ENCODE results near the gene CDC42. TPM values are rescaled to one million over a fixed set of nuclear protein-coding genes. Genes with fewer than 3 reads are reported as not detected.
A peak's percentile ranks its signal among the peaks of the same experiment; 100 is the strongest.
"Not testable (repeated sequence)": the region's sequence is repeated elsewhere in the genome, so short reads cannot be mapped to it uniquely, and the experiment has no call there.

Gene CDC42
- total RNA-seq, 1 donor from 2014 or later = 366 TPM

- H3K9ac ChIP-seq (ENCODE audit: low read length); H3K36me3 ChIP-seq (ENCODE audit: insufficient read depth, low read length); H3K79me2 ChIP-seq (ENCODE audit: insufficient read depth, low read length); H4K20me1 ChIP-seq (ENCODE audit: insufficient read depth, low read length); H3K36me3 Mint-ChIP-seq (ENCODE audit: low read depth, unreplicated experiment); H3K9me3 ChIP-seq (ENCODE audit: insufficient read depth, low read depth, low read length); H3K4me3 Mint-ChIP-seq (ENCODE audit: unreplicated experiment); DNase-seq (ENCODE audit: low read depth); H3K4me1 Mint-ChIP-seq (ENCODE audit: low read depth, unreplicated experiment); FAIRE-seq; H3K27me3 Mint-ChIP-seq (ENCODE audit: low read depth, unreplicated experiment); H3K27ac Mint-ChIP-seq (ENCODE audit: unreplicated experiment); H3K4me3 ChIP-seq (ENCODE audit: insufficient read depth, low read depth, low read length); H3K27me3 ChIP-seq (ENCODE audit: insufficient read depth, low read length); H2AFZ ChIP-seq (ENCODE audit: low read depth, low read length); H3K27ac ChIP-seq (ENCODE audit: low read depth, low read length); H3K4me2 ChIP-seq (ENCODE audit: low read length); H3K9me3 Mint-ChIP-seq (ENCODE audit: unreplicated experiment): not testable (repeated sequence)
- peaks cover 13% of the 10 kb centered on the region for H3K4me1 ChIP-seq (ENCODE audit: insufficient read depth, low read length)
Measured at GRCh38 chr1:22014575-22015206, 37.8 kb upstream of the CDC42 start.

DNA sequence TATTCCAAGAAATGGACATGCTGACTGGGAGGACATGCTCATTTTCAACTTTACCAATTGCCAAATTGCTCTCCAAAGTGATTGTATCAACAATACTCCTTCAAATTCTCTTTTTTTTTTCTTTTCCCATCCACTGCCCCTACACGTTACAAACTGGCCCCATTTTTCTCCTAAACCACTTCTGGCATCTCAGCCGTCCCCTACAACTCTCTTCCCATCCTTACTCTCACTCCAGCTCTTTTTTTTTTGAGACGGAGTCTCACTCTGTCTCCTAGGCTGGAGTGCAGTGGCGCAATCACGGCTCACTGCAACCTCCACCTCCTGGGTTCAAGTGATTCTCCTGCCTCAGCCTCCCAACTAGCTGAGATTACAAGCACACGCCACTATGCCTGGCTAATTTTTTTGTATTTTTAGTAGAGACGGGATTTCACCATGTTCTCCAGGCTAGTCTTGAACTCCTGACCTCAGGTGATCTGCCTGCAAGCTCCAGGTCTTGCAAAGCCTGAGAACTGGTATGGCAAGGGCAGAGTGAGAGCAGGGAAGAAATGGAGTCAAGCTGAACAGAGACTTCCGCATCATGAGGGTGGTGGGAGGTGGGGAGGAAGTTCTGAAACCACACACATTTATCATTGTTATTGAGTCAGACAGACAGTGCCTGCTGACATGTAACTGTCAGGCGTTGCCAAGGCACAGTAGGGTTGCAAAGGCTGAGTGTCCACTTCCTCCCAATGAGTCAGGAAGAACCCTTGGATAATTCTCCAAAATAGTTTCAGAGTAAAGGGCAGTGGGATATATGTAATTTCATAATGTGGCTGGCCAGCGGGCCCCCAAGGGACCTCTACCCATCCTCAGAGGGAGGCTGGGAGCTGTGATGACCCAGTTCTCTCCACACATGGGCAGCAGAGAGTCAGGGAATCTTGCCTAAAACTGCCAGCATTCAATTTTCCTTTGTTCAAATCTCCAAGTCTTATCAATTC, 33.6 kb upstream of the CDC42 start:
- Histone ChIP-seq H3K79me2 (ENCODE audit: insufficient read depth, low read length) (no peaks in the 10 kb centered on the region), H3K27ac (ENCODE audit: low read depth, low read length) (peak overlapping the region; percentile 39), H3K36me3 (ENCODE audit: insufficient read depth, low read length) (no peaks in the 10 kb centered on the region), H3K9me3 (ENCODE audit: insufficient read depth, low read depth, low read length) (no peaks in the 10 kb centered on the region), H2AFZ (ENCODE audit: low read depth, low read length) (no peak overlapping the region), H4K20me1 (ENCODE audit: insufficient read depth, low read length) (no peaks in the 10 kb centered on the region), H3K4me2 (ENCODE audit: low read length) (peak overlapping the region; percentile 58), H3K9ac (ENCODE audit: low read length) (peak overlapping the region; percentile 28), H3K4me1 (ENCODE audit: insufficient read depth, low read length) (peaks cover 15% of the 10 kb centered on the region), H3K27me3 (ENCODE audit: insufficient read depth, low read length) (no peaks in the 10 kb centered on the region), H3K4me3 (ENCODE audit: insufficient read depth, low read depth, low read length) (no peak overlapping the region)
- Mint-ChIP-seq H3K9me3 (ENCODE audit: unreplicated experiment) (no peaks in the 10 kb centered on the region), H3K27ac (ENCODE audit: unreplicated experiment) (peak overlapping the region; percentile 92), H3K36me3 (ENCODE audit: low read depth, unreplicated experiment) (peaks cover 2% of the 10 kb centered on the region), H3K4me3 (ENCODE audit: unreplicated experiment) (peak overlapping the region; percentile 55), H3K4me1 (ENCODE audit: low read depth, unreplicated experiment) (peaks cover 8% of the 10 kb centered on the region), H3K27me3 (ENCODE audit: low read depth, unreplicated experiment) (no peaks in the 10 kb centered on the region)
- FAIRE-seq (no peak), DNase-seq (ENCODE audit: low read depth) (peak; percentile 85)
- TF ChIP-seq EZH2 (IDR thresholded peaks at IDR 0.05; ENCODE audit: insufficient read depth, low read length) = no peak
- TF ChIP-seq, protein P1, sequence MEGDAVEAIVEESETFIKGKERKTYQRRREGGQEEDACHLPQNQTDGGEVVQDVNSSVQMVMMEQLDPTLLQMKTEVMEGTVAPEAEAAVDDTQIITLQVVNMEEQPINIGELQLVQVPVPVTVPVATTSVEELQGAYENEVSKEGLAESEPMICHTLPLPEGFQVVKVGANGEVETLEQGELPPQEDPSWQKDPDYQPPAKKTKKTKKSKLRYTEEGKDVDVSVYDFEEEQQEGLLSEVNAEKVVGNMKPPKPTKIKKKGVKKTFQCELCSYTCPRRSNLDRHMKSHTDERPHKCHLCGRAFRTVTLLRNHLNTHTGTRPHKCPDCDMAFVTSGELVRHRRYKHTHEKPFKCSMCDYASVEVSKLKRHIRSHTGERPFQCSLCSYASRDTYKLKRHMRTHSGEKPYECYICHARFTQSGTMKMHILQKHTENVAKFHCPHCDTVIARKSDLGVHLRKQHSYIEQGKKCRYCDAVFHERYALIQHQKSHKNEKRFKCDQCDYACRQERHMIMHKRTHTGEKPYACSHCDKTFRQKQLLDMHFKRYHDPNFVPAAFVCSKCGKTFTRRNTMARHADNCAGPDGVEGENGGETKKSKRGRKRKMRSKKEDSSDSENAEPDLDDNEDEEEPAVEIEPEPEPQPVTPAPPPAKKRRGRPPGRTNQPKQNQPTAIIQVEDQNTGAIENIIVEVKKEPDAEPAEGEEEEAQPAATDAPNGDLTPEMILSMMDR (IDR thresholded peaks at IDR 0.05; ENCODE audit: insufficient read depth, low read depth, low read length) = peak; percentile 37

GRCh38 chr1:22021061-22021460, 31.4 kb upstream of the CDC42 start:
- Mint-ChIP-seq H3K27me3 (ENCODE audit: low read depth, unreplicated experiment) (no peaks in the 10 kb centered on the region), H3K9me3 (ENCODE audit: unreplicated experiment) (no peaks in the 10 kb centered on the region), H3K4me1 (ENCODE audit: low read depth, unreplicated experiment) (peaks cover 8% of the 10 kb centered on the region), H3K27ac (ENCODE audit: unreplicated experiment) (no peak overlapping the region), H3K36me3 (ENCODE audit: low read depth, unreplicated experiment) (peaks cover 2% of the 10 kb centered on the region), H3K4me3 (ENCODE audit: unreplicated experiment) (no peak overlapping the region)
- Histone ChIP-seq H3K36me3 (ENCODE audit: insufficient read depth, low read length) (no peaks in the 10 kb centered on the region), H3K27ac (ENCODE audit: low read depth, low read length) (no peak overlapping the region), H3K9me3 (ENCODE audit: insufficient read depth, low read depth, low read length) (no peaks in the 10 kb centered on the region), H3K4me3 (ENCODE audit: insufficient read depth, low read depth, low read length) (no peak overlapping the region), H3K79me2 (ENCODE audit: insufficient read depth, low read length) (no peaks in the 10 kb centered on the region), H4K20me1 (ENCODE audit: insufficient read depth, low read length) (no peaks in the 10 kb centered on the region), H3K4me1 (ENCODE audit: insufficient read depth, low read length) (peaks cover 27% of the 10 kb centered on the region), H3K27me3 (ENCODE audit: insufficient read depth, low read length) (no peaks in the 10 kb centered on the region), H3K9ac (ENCODE audit: low read length) (no peak overlapping the region), H2AFZ (ENCODE audit: low read depth, low read length) (no peak overlapping the region), H3K4me2 (ENCODE audit: low read length) (no peak overlapping the region)
- FAIRE-seq = no peak
- DNase-seq (ENCODE audit: low read depth) = no peak
- TF ChIP-seq, protein P1 (IDR thresholded peaks at IDR 0.05; ENCODE audit: insufficient read depth, low read depth, low read length) = no peak
- TF ChIP-seq EZH2 (IDR thresholded peaks at IDR 0.05; ENCODE audit: insufficient read depth, low read length) = no peak

All from astrocyte (in vitro differentiated cells and primary cell).